ENCODE results near the gene TBC1D10B. TPM values are rescaled to one million over a fixed set of nuclear protein-coding genes. Genes with fewer than 3 reads are reported as not detected.
A peak's percentile ranks its signal among the peaks of the same experiment; 100 is the strongest.

The TBC1D10B gene
- total RNA-seq (2014; rRNA removed; shearing (Covaris generic)) = 35.8 and 38.4 TPM in 2 replicates

GRCh38 chr16:30370456-30371247, at the start of gene TBC1D10B:
Gene TBC1D10B, minus strand, starts transcription at chr16:30370494. Its CDS starts 311 bp downstream, at chr16:30370183.
- H3K4me3 ChIP-seq (ENCODE audit: insufficient read depth, low read depth, low read length) = peak within 1 kb of the TSS; percentile 62
- no peaks in the 10 kb centered on the region for H3K27me3 ChIP-seq (ENCODE audit: control insufficient read depth, insufficient read depth, low read length)
- H3K36me3 ChIP-seq (replicated peaks; ENCODE audit: control insufficient read depth, insufficient read depth, low read length) = no peaks in the 10 kb centered on the region
- DNase-seq = peak; percentile 98

GRCh38 chr16:30418350-30419181, 48.3 kb upstream of the TBC1D10B start:
- Histone ChIP-seq H3K36me3 (replicated peaks; ENCODE audit: control insufficient read depth, insufficient read depth, low read length) (peaks cover 3% of the 10 kb centered on the region), H3K4me3 (ENCODE audit: insufficient read depth, low read depth, low read length) (peak overlapping the region; percentile 60), H3K27me3 (ENCODE audit: control insufficient read depth, insufficient read depth, low read length) (no peaks in the 10 kb centered on the region)
- DNase-seq = no peak

- Histone ChIP-seq H3K27me3 (ENCODE audit: control insufficient read depth, insufficient read depth, low read length) (no peaks in the 10 kb centered on the region), H3K36me3 (replicated peaks; ENCODE audit: control insufficient read depth, insufficient read depth, low read length) (peaks cover 3% of the 10 kb centered on the region), H3K4me3 (ENCODE audit: insufficient read depth, low read depth, low read length) (peak overlapping the region; percentile 60)
- peak; percentile 96 for DNase-seq
Observed at GRCh38 chr16:30417529-30418349, 47.4 kb upstream of the TBC1D10B start.

GRCh38 chr16:30416624-30417528, 46.6 kb upstream of the TBC1D10B start:
- peak overlapping the region; percentile 60 for H3K4me3 ChIP-seq (ENCODE audit: insufficient read depth, low read depth, low read length)
- H3K36me3 ChIP-seq (replicated peaks; ENCODE audit: control insufficient read depth, insufficient read depth, low read length) = peaks cover 6% of the 10 kb centered on the region
- no peaks in the 10 kb centered on the region for H3K27me3 ChIP-seq (ENCODE audit: control insufficient read depth, insufficient read depth, low read length)
- DNase-seq = peak; percentile 50

GRCh38 chr16:30416047-30416603, 45.8 kb upstream of the TBC1D10B start:
- no peaks in the 10 kb centered on the region for H3K27me3 ChIP-seq (ENCODE audit: control insufficient read depth, insufficient read depth, low read length)
- no peak overlapping the region for H3K4me3 ChIP-seq (ENCODE audit: insufficient read depth, low read depth, low read length)
- DNase-seq = no peak
- H3K36me3 ChIP-seq (replicated peaks; ENCODE audit: control insufficient read depth, insufficient read depth, low read length) = peaks cover 12% of the 10 kb centered on the region

- Histone ChIP-seq H3K36me3 (replicated peaks; ENCODE audit: control insufficient read depth, insufficient read depth, low read length) (peaks cover 15% of the 10 kb centered on the region), H3K4me3 (ENCODE audit: insufficient read depth, low read depth, low read length) (no peak overlapping the region), H3K27me3 (ENCODE audit: control insufficient read depth, insufficient read depth, low read length) (no peaks in the 10 kb centered on the region)
- no peak for DNase-seq
Observed at GRCh38 chr16:30414159-30414558, 43.9 kb upstream of the TBC1D10B start.

- Histone ChIP-seq H3K36me3 (replicated peaks; ENCODE audit: control insufficient read depth, insufficient read depth, low read length) (peaks cover 15% of the 10 kb centered on the region), H3K4me3 (ENCODE audit: insufficient read depth, low read depth, low read length) (no peak overlapping the region), H3K27me3 (ENCODE audit: control insufficient read depth, insufficient read depth, low read length) (no peaks in the 10 kb centered on the region)
- no peak for DNase-seq
Observed at GRCh38 chr16:30413112-30413806, 43.0 kb upstream of the TBC1D10B start.

GRCh38 chr16:30409125-30410060, 39.1 kb upstream of the TBC1D10B start:
- peak; percentile 94 for DNase-seq
- H3K36me3 ChIP-seq (replicated peaks; ENCODE audit: control insufficient read depth, insufficient read depth, low read length) = peaks cover 15% of the 10 kb centered on the region
- no peak overlapping the region for H3K4me3 ChIP-seq (ENCODE audit: insufficient read depth, low read depth, low read length)
- H3K27me3 ChIP-seq (ENCODE audit: control insufficient read depth, insufficient read depth, low read length) = no peaks in the 10 kb centered on the region; the same call in 1 of the 2 replicates

- Histone ChIP-seq H3K36me3 (replicated peaks; ENCODE audit: control insufficient read depth, insufficient read depth, low read length) (peaks cover 12% of the 10 kb centered on the region), H3K27me3 (ENCODE audit: control insufficient read depth, insufficient read depth, low read length) (no peaks in the 10 kb centered on the region; the same call in 1 of the 2 replicates)
- peak; percentile 87 for DNase-seq
Observed at GRCh38 chr16:30407804-30408534, 37.7 kb upstream of the TBC1D10B start.

GRCh38 chr16:30407102-30407803, 37.0 kb upstream of the TBC1D10B start, which contains the start of gene ZNF771:
Gene ZNF771, plus strand, starts transcription at chr16:30407606. Its CDS starts 448 bp downstream, at chr16:30408054.
- no peaks in the 10 kb centered on the region; the same call in 1 of the 2 replicates for H3K27me3 ChIP-seq (ENCODE audit: control insufficient read depth, insufficient read depth, low read length)
- H3K4me3 ChIP-seq (ENCODE audit: insufficient read depth, low read depth, low read length) = peak within 1 kb of the TSS; percentile 82
- peak; percentile 98 for DNase-seq
- H3K36me3 ChIP-seq (replicated peaks; ENCODE audit: control insufficient read depth, insufficient read depth, low read length) = peaks cover 11% of the 10 kb centered on the region

More at GRCh38 chr16:30407804-30408534, 37.7 kb upstream of the TBC1D10B start:
- peak overlapping the region; percentile 82 for H3K4me3 ChIP-seq (ENCODE audit: insufficient read depth, low read depth, low read length)

GRCh38 chr16:30406795-30407101, 36.5 kb upstream of the TBC1D10B start:
- Histone ChIP-seq H3K27me3 (ENCODE audit: control insufficient read depth, insufficient read depth, low read length) (no peaks in the 10 kb centered on the region; the same call in 1 of the 2 replicates), H3K4me3 (ENCODE audit: insufficient read depth, low read depth, low read length) (peak overlapping the region; percentile 82), H3K36me3 (replicated peaks; ENCODE audit: control insufficient read depth, insufficient read depth, low read length) (peaks cover 8% of the 10 kb centered on the region)
- DNase-seq = no peak
